Measurements from ENCODE around the gene DSG2. TPM values are rescaled to one million over a fixed set of nuclear protein-coding genes. Genes with fewer than 3 reads are reported as not detected.

DSG2 gene
- total RNA-seq, 1 experiment from 2014 or later = 123 TPM

DNA sequence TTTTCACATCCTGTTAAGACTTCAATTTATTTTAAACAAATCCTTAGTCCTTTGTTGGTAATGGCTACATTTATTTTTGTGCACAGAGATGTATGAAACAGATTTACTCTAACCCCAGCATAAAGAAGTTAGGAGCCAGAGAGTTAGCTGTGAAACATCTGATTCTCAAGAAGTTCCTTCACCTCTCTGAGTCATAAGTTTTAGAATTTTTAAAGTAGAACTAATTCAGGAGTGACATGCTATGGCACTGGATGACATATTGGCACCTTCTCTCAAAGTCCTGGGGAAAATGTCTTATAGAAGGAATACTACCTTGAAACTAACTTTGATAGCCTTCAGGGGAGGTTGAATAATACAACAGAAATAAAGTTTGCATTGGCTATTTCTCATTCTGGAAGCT is 6.4 kb upstream of the DSG2 start:
- peaks cover 26 to 56% of the 10 kb centered on the region in 2 experiments for H3K4me1 ChIP-seq (ENCODE audit: control insufficient read depth in 1 of 2, insufficient read depth in 2 of 2, low read length in 2 of 2)
- DNase-seq (ENCODE audit: low read depth, low spot score) = no peak
- peak overlapping the region; percentile 19 for H2AFZ ChIP-seq (ENCODE audit: low read depth, low read length, poor library complexity, severe bottlenecking)
- H3K9ac ChIP-seq (ENCODE audit: low read length) = 0 out of 2 replicates have a peak overlapping the region, but pooled peaks have one; percentile 28
- no peak for ATAC-seq
- intact Hi-C loops (cut with micrococcal nuclease) = no loop called here
- H3K9me2 ChIP-seq (ENCODE audit: insufficient read depth) = no peaks in the 10 kb centered on the region
- H3K9me3 ChIP-seq (ENCODE audit: control insufficient read depth in 1 of 2, insufficient read depth in 1 of 2, low read depth in 1 of 2, low read length in 2 of 2) = no peaks in the 10 kb centered on the region
- ChIA-PET POLR2A (no interaction called here), RAD21 (ENCODE audit: low non-redundant PET in 1 of 2, low total read pairs in 2 of 2, uncharacterized antibody in 2 of 2, unreplicated experiment in 2 of 2) (no interaction called here), CTCF (no interaction called here)
- no peak for TF ChIP-seq SP1 (IDR thresholded peaks at IDR 0.05; ENCODE audit: low read depth)
- TF ChIP-seq CEBPB (IDR thresholded peaks at IDR 0.05; ENCODE audit: low read depth) = no peak
- no peak for TF ChIP-seq JUND (IDR thresholded peaks at IDR 0.05)
- H4K20me1 ChIP-seq (ENCODE audit: insufficient read depth) = no peaks in the 10 kb centered on the region
- peak overlapping the region; percentile 56 for H3K4me2 ChIP-seq (ENCODE audit: low read length)
- H3K4me3 ChIP-seq (replicated peaks in 1 of 2; ENCODE audit: low read depth in 1 of 2, low read length in 2 of 2) = no peak overlapping the region
- no peaks in the 10 kb centered on the region for H3K36me3 ChIP-seq (ENCODE audit: control insufficient read depth in 1 of 2, insufficient read depth in 2 of 2, low read length in 2 of 2)
- no peaks in the 10 kb centered on the region for H3K79me2 ChIP-seq (ENCODE audit: insufficient read depth, low read length)
- no peak overlapping the region for H3K27ac ChIP-seq (ENCODE audit: low read depth, low read length)
- no peaks in the 10 kb centered on the region for H3K27me3 ChIP-seq (ENCODE audit: insufficient read depth, low read length)
- BruUV-seq (replicated peaks) = no TSS peak

DNA sequence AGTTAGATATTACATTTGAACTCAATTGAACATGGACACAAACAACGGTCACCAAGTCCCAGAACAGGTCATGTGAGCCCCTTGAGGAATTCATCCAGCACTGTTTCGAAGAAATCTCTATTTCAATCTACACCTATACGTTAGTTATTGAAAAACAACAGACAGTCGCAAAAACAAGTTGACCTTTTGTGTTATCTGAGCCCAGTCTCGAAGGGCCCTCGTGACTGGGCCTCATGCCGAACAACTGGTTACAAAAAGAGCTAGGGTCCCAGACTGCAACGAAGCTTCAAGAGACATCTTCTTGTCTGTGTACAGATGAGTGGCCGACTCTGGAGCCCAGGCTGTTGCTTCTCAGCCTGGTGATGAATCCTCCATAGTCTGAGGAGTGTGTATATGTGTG is 5.3 kb upstream of the DSG2 start:
- ChIA-PET POLR2A (no interaction called here), RAD21 (ENCODE audit: low non-redundant PET in 1 of 2, low total read pairs in 2 of 2, uncharacterized antibody in 2 of 2, unreplicated experiment in 2 of 2) (no interaction called here), CTCF (no interaction called here)
- Histone ChIP-seq H2AFZ (ENCODE audit: low read depth, low read length, poor library complexity, severe bottlenecking) (no peak overlapping the region), H3K9ac (ENCODE audit: low read length) (no peak overlapping the region), H3K9me2 (ENCODE audit: insufficient read depth) (no peaks in the 10 kb centered on the region), H3K27ac (ENCODE audit: low read depth, low read length) (no peak overlapping the region), H3K27me3 (ENCODE audit: insufficient read depth, low read length) (no peaks in the 10 kb centered on the region), H3K4me3 (replicated peaks in 1 of 2; ENCODE audit: low read depth in 1 of 2, low read length in 2 of 2) (no peak overlapping the region), H3K4me1 (ENCODE audit: control insufficient read depth in 1 of 2, insufficient read depth in 2 of 2, low read length in 2 of 2) (peaks cover 26 to 52% of the 10 kb centered on the region in 2 experiments), H3K4me2 (ENCODE audit: low read length) (no peak overlapping the region), H3K9me3 (ENCODE audit: control insufficient read depth in 1 of 2, insufficient read depth in 1 of 2, low read depth in 1 of 2, low read length in 2 of 2) (no peaks in the 10 kb centered on the region), H3K79me2 (ENCODE audit: insufficient read depth, low read length) (no peaks in the 10 kb centered on the region), H3K36me3 (ENCODE audit: control insufficient read depth in 1 of 2, insufficient read depth in 2 of 2, low read length in 2 of 2) (no peaks in the 10 kb centered on the region), H4K20me1 (ENCODE audit: insufficient read depth) (no peaks in the 10 kb centered on the region)
- ATAC-seq (no peak), DNase-seq (ENCODE audit: low read depth, low spot score) (no peak)
- TF ChIP-seq ZFX (IDR thresholded peaks at IDR 0.05) (no peak), POLR2A (IDR thresholded peaks at IDR 0.05; ENCODE audit: borderline replicate concordance, extremely low read depth, insufficient read depth, insufficient read length) (no peak), SIN3A (IDR thresholded peaks at IDR 0.05; ENCODE audit: low read depth) (no peak), EZH2phosphoT487 (IDR thresholded peaks at IDR 0.05; ENCODE audit: borderline replicate concordance) (no peak), CEBPB (IDR thresholded peaks at IDR 0.05; ENCODE audit: low read depth) (no peak), YY1 (IDR thresholded peaks at IDR 0.05; ENCODE audit: extremely low read depth, insufficient replicate concordance, low read depth, low read length) (no peak)
- TF ChIP-seq, protein P1, sequence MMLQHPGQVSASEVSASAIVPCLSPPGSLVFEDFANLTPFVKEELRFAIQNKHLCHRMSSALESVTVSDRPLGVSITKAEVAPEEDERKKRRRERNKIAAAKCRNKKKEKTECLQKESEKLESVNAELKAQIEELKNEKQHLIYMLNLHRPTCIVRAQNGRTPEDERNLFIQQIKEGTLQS (IDR thresholded peaks at IDR 0.05) = no peak
- TF ChIP-seq, protein P2, sequence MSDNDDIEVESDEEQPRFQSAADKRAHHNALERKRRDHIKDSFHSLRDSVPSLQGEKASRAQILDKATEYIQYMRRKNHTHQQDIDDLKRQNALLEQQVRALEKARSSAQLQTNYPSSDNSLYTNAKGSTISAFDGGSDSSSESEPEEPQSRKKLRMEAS (IDR thresholded peaks at IDR 0.05) = no peak
- TF ChIP-seq, protein P3, sequence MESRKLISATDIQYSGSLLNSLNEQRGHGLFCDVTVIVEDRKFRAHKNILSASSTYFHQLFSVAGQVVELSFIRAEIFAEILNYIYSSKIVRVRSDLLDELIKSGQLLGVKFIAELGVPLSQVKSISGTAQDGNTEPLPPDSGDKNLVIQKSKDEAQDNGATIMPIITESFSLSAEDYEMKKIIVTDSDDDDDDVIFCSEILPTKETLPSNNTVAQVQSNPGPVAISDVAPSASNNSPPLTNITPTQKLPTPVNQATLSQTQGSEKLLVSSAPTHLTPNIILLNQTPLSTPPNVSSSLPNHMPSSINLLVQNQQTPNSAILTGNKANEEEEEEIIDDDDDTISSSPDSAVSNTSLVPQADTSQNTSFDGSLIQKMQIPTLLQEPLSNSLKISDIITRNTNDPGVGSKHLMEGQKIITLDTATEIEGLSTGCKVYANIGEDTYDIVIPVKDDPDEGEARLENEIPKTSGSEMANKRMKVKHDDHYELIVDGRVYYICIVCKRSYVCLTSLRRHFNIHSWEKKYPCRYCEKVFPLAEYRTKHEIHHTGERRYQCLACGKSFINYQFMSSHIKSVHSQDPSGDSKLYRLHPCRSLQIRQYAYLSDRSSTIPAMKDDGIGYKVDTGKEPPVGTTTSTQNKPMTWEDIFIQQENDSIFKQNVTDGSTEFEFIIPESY (IDR thresholded peaks at IDR 0.05; ENCODE audit: extremely low read depth, insufficient replicate concordance, low read length) = no peak
- intact Hi-C loops (cut with micrococcal nuclease) = no loop called here
- no TSS peak for BruUV-seq (replicated peaks)

Data from HCT116 (cell line).